Activated naive CD8-positive, alpha-beta T cell treated with anti-CD3 and anti-CD28 coated beads, Interleukin-2, amount 10 ng/mL, durations not matched to agents 7 days and 5 days (primary cell): ENCODE data around the gene WDR27. TPM values are rescaled to one million over a fixed set of nuclear protein-coding genes. Genes with fewer than 3 reads are reported as not detected.

Experiments
- ATAC-seq: fragments of 150-1000 bp; cut with Tn5 transposase; one replicate; pipeline ENCODE4 v1.10.0; 2021; ENCODE audit warnings: low read depth, moderate library complexity
- POLR2A ChIA-PET: fragments of 350-600 bp; sonication (Branson Sonifier 250); formaldehyde crosslinking; loops from one replicate; lab custom pipeline; 2021; ENCODE audit warnings: antibody characterized with exemption; lab: Charles Lee
- DNase-seq: peaks from one replicate; pipeline ENCODE4 v3.0.0; 2021
- H3K27ac Mint-ChIP-seq: one replicate; pipeline ENCODE4 v1.8.0; 2022; ENCODE audit warnings: mild to moderate bottlenecking, mixed read lengths
- H3K27me3 Mint-ChIP-seq: one replicate; pipeline ENCODE4 v1.8.0; 2022; ENCODE audit warnings: mild to moderate bottlenecking, moderate library complexity, mixed read lengths
- H3K36me3 Mint-ChIP-seq: one replicate; pipeline ENCODE4 v1.8.0; 2021; ENCODE audit warnings: mild to moderate bottlenecking, mixed read lengths
- H3K4me1 Mint-ChIP-seq: one replicate; pipeline ENCODE4 v1.8.0; 2021; ENCODE audit warnings: mixed read lengths
- H3K4me3 Mint-ChIP-seq: one replicate; pipeline ENCODE4 v1.8.0; 2022; ENCODE audit warnings: mild to moderate bottlenecking, moderate library complexity, mixed read lengths
- H3K9me3 Mint-ChIP-seq: one replicate; pipeline ENCODE4 v1.8.0; 2021; ENCODE audit warnings: mixed read lengths
- total RNA-seq, 2 experiments: library from RNA; stranded (reverse); gene quantifications; one replicate each; pipeline ENCODE4 v1.2.3, GENCODE V29; 2021

The WDR27 gene
- total RNA-seq, 2 experiments from 2014 or later = 37.6 to 39.6 TPM

- Mint-ChIP-seq H3K36me3 (no peaks in the 10 kb centered on the region), H3K4me1 (no peaks in the 10 kb centered on the region), H3K9me3 (peaks cover 12% of the 10 kb centered on the region), H3K4me3 (no peak overlapping the region), H3K27ac (no peak overlapping the region), H3K27me3 (no peaks in the 10 kb centered on the region)
- DNase-seq (no peak), ATAC-seq (no peak)
- POLR2A ChIA-PET = no interaction called here
Measured at GRCh38 chr6:169416249-169416648, 285.6 kb downstream of the WDR27 start.

- Mint-ChIP-seq H3K9me3 (peaks cover 12% of the 10 kb centered on the region), H3K36me3 (no peaks in the 10 kb centered on the region), H3K27ac (no peak overlapping the region), H3K4me1 (no peaks in the 10 kb centered on the region), H3K27me3 (peaks cover 1% of the 10 kb centered on the region), H3K4me3 (no peak overlapping the region)
- no peak for ATAC-seq
- POLR2A ChIA-PET = no interaction called here
- DNase-seq = no peak
Measured at GRCh38 chr6:169415179-169415578, 286.6 kb downstream of the WDR27 start.

- Mint-ChIP-seq H3K9me3 (peaks cover 14% of the 10 kb centered on the region), H3K27ac (no peak overlapping the region), H3K27me3 (peaks cover 4% of the 10 kb centered on the region), H3K4me3 (no peak overlapping the region), H3K36me3 (no peaks in the 10 kb centered on the region), H3K4me1 (no peaks in the 10 kb centered on the region)
- POLR2A ChIA-PET = no interaction called here
- ATAC-seq (no peak), DNase-seq (no peak)
Measured at GRCh38 chr6:169411722-169412121, 290.1 kb downstream of the WDR27 start.

- Mint-ChIP-seq H3K27ac (no peak overlapping the region), H3K4me1 (no peaks in the 10 kb centered on the region), H3K27me3 (peaks cover 4% of the 10 kb centered on the region), H3K36me3 (no peaks in the 10 kb centered on the region), H3K4me3 (no peak overlapping the region), H3K9me3 (peaks cover 14% of the 10 kb centered on the region)
- POLR2A ChIA-PET = no interaction called here
- DNase-seq (no peak), ATAC-seq (no peak)
Measured at GRCh38 chr6:169411296-169411695, 290.5 kb downstream of the WDR27 start.

GRCh38 chr6:169409742-169410312, 292.0 kb downstream of the WDR27 start:
- POLR2A ChIA-PET = no interaction called here
- Mint-ChIP-seq H3K4me1 (no peaks in the 10 kb centered on the region), H3K27me3 (peaks cover 4% of the 10 kb centered on the region), H3K9me3 (peaks cover 8% of the 10 kb centered on the region), H3K27ac (no peak overlapping the region), H3K4me3 (no peak overlapping the region), H3K36me3 (no peaks in the 10 kb centered on the region)
- DNase-seq (no peak), ATAC-seq (no peak)

GRCh38 chr6:169407325-169407724, 294.5 kb downstream of the WDR27 start:
- H3K9me3 Mint-ChIP-seq = peaks cover 2% of the 10 kb centered on the region
- no peak overlapping the region for H3K27ac Mint-ChIP-seq
- H3K4me3 Mint-ChIP-seq = no peak overlapping the region
- no peak for ATAC-seq
- no peaks in the 10 kb centered on the region for H3K36me3 Mint-ChIP-seq
- H3K27me3 Mint-ChIP-seq = peaks cover 10% of the 10 kb centered on the region
- H3K4me1 Mint-ChIP-seq = no peaks in the 10 kb centered on the region
- POLR2A ChIA-PET = no interaction called here
- no peak for DNase-seq

Other genes with a start within 250 kb of the WDR27 start
- gene C6orf120, start 97 bp upstream of the WDR27 start, total RNA-seq = 10 to 100 TPM; 22.2 to 22.5 TPM
- gene PHF10, start 22.5 kb upstream of the WDR27 start, total RNA-seq = 10 to 100 TPM; 67.2 to 71.0 TPM
- 1 to 10 TPM; 2.3 to 2.9 TPM for gene DYNLT2, start 49.5 kb upstream of the WDR27 start, total RNA-seq
- 10 to 100 TPM; 33.9 to 36.4 TPM for gene ERMARD, start 49.6 kb upstream of the WDR27 start, total RNA-seq